ENCODE data around the gene INPP4B.

The INPP4B gene

GRCh38 chr4:142567620-142568451 lies 278.3 kb downstream of the INPP4B start:
- no peak for DNase-seq

GRCh38 chr4:142567199-142567598 lies 278.9 kb downstream of the INPP4B start:
- DNase-seq, result peak; percentile 42

GRCh38 chr4:142566777-142567176 lies 279.3 kb downstream of the INPP4B start:
- no peak for DNase-seq

GRCh38 chr4:142566243-142566642 lies 279.9 kb downstream of the INPP4B start:
- no peak for DNase-seq

GRCh38 chr4:142565771-142566170 lies 280.3 kb downstream of the INPP4B start:
- DNase-seq, result no peak

GRCh38 chr4:142563682-142564291 lies 282.3 kb downstream of the INPP4B start:
- no peak for DNase-seq

GRCh38 chr4:142559986-142560385 lies 286.1 kb downstream of the INPP4B start:
- no peak for DNase-seq

- DNase-seq, result no peak
Measured at GRCh38 chr4:142558851-142559250, 287.2 kb downstream of the INPP4B start.

- no peak for DNase-seq
Measured at GRCh38 chr4:142557239-142557801, 288.8 kb downstream of the INPP4B start.

- DNase-seq, result no peak
Measured at GRCh38 chr4:142556570-142557238, 289.4 kb downstream of the INPP4B start.

- DNase-seq, result no peak
Measured at GRCh38 chr4:142556048-142556447, 290.1 kb downstream of the INPP4B start.

GRCh38 chr4:142554412-142554811 lies 291.7 kb downstream of the INPP4B start:
- DNase-seq, result no peak

GRCh38 chr4:142551517-142552305 lies 294.4 kb downstream of the INPP4B start:
- no peak for DNase-seq

- no peak for DNase-seq
Measured at GRCh38 chr4:142550965-142551364, 295.1 kb downstream of the INPP4B start.

- no peak for DNase-seq
Measured at GRCh38 chr4:142549726-142550463, 296.2 kb downstream of the INPP4B start.

- DNase-seq, result no peak
Measured at GRCh38 chr4:142549248-142549647, 296.9 kb downstream of the INPP4B start.

GRCh38 chr4:142548491-142548890 lies 297.6 kb downstream of the INPP4B start:
- no peak for DNase-seq

GRCh38 chr4:142547974-142548373 lies 298.1 kb downstream of the INPP4B start:
- no peak for DNase-seq

- no peak for DNase-seq
Measured at GRCh38 chr4:142544594-142544993, 301.5 kb downstream of the INPP4B start.

- DNase-seq, result no peak
Measured at GRCh38 chr4:142544039-142544438, 302.1 kb downstream of the INPP4B start.

GRCh38 chr4:142540483-142540804 lies 305.7 kb downstream of the INPP4B start:
- no peak for DNase-seq
